Measurements from ENCODE around the gene IZUMO2.
"Not testable (repeated sequence)": the region's sequence is repeated elsewhere in the genome, so short reads cannot be mapped to it uniquely, and the experiment has no call there.

DNA sequence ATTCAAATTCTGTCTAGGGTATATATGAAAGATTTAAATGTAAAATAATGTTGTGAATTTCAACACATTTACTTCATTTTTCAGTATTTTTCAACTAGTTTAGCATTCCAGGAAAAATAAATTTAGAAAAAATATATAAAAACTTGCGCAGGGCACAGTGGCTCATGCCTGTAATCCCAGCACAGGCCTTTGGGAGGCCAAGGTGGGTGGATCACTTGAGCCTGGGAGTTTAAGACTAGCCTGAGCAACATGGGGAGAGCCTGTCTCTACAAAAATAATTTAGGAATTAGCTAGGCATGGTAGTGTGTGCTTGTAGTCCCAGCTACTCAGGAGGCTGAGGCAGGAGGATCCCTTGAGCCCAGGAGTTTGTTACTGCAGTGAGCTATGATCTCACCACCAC lies 21.2 kb downstream of the IZUMO2 start:
- TF ChIP-seq, protein P1, sequence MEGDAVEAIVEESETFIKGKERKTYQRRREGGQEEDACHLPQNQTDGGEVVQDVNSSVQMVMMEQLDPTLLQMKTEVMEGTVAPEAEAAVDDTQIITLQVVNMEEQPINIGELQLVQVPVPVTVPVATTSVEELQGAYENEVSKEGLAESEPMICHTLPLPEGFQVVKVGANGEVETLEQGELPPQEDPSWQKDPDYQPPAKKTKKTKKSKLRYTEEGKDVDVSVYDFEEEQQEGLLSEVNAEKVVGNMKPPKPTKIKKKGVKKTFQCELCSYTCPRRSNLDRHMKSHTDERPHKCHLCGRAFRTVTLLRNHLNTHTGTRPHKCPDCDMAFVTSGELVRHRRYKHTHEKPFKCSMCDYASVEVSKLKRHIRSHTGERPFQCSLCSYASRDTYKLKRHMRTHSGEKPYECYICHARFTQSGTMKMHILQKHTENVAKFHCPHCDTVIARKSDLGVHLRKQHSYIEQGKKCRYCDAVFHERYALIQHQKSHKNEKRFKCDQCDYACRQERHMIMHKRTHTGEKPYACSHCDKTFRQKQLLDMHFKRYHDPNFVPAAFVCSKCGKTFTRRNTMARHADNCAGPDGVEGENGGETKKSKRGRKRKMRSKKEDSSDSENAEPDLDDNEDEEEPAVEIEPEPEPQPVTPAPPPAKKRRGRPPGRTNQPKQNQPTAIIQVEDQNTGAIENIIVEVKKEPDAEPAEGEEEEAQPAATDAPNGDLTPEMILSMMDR (IDR thresholded peaks at IDR 0.05; ENCODE audit: borderline replicate concordance, extremely low read depth, low read length, poor library complexity, severe bottlenecking) = not testable (repeated sequence)
- TF ChIP-seq EZH2 (IDR thresholded peaks at IDR 0.05; ENCODE audit: borderline replicate concordance, low read depth, low read length, severe bottlenecking) = not testable (repeated sequence)

All from DND-41 (cell line).